ENCODE results near the gene KCNK16.

KCNK16 gene

DNA sequence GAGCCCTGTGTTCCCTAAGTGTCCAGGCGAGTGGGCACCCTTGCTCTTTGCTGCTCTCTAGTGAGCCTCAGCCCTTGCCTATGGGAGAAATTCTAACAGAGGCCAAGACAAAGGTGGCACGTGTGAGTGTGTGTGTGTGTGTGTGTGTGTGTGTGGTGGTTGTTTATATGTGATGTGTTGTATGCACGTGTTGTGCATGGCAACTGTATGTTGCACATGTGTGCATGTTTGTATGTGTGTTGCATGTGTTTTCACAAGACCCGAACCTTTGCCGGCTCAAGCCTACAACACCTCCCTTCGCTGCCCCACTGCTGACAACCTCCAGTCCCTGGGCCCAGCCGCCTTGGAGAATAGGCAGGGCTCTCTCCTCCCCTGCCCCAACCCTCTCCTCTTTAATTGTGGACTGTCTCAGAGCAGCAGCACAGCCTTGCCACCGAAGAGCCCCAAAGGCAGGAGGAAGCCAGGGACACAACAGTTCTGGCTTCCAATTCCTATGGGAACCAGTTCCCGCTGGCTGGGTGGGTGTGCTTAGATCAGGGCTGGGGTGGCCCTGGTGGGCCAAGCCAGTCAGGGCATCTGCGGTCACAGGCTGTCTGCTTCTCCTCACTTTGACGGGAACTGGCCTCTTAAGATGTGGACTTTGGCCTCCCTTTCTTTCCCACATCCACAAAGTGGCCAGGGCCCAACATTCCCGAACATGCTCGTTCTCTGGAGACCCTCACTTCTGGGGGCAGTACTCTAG is 2.7 kb downstream of the KCNK16 start:
- Histone ChIP-seq H3K27me3 (ENCODE audit: insufficient read depth, low read depth) (no peaks in the 10 kb centered on the region), H3K27ac (no peak overlapping the region), H3K36me3 (ENCODE audit: insufficient read depth) (no peaks in the 10 kb centered on the region), H4K20me1 (ENCODE audit: insufficient read depth) (no peaks in the 10 kb centered on the region), H3K4me1 (ENCODE audit: low read depth, poor library complexity, severe bottlenecking) (no peaks in the 10 kb centered on the region), H3K9ac (no peak overlapping the region), H3K4me3 (IDR thresholded peaks at IDR 0.05; ENCODE audit: insufficient read depth, low read depth, low read length) (no peak overlapping the region), H2AFZ (ENCODE audit: low read depth) (no peak overlapping the region), H3K4me2 (no peak overlapping the region), H3K79me2 (ENCODE audit: insufficient read depth, low read depth) (no peaks in the 10 kb centered on the region)
- TF ChIP-seq, protein P1, sequence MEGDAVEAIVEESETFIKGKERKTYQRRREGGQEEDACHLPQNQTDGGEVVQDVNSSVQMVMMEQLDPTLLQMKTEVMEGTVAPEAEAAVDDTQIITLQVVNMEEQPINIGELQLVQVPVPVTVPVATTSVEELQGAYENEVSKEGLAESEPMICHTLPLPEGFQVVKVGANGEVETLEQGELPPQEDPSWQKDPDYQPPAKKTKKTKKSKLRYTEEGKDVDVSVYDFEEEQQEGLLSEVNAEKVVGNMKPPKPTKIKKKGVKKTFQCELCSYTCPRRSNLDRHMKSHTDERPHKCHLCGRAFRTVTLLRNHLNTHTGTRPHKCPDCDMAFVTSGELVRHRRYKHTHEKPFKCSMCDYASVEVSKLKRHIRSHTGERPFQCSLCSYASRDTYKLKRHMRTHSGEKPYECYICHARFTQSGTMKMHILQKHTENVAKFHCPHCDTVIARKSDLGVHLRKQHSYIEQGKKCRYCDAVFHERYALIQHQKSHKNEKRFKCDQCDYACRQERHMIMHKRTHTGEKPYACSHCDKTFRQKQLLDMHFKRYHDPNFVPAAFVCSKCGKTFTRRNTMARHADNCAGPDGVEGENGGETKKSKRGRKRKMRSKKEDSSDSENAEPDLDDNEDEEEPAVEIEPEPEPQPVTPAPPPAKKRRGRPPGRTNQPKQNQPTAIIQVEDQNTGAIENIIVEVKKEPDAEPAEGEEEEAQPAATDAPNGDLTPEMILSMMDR (conservative IDR thresholded peaks at IDR 0.05; ENCODE audit: low read depth, low read length): no peak

DNA sequence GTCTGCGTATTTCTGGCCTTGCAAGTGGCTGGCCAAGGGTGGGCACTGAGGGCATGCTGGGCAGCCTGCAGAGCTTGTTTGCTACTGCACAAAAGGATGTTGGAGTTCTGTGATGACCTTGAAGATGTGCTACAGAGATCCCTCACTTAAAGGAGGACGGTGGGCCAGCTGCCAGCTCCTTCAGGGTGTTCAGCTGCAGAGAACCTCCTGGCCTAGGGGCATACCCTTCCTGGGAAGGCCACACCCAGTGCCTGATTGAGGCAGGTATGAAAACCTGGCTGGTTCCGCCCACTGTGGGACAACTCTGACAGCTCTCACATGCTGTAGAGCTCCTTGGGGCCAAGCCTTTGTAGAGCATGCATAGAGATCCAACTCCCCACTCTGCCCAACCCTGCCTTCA is 5.2 kb downstream of the KCNK16 start:
- TF ChIP-seq, protein P1 (conservative IDR thresholded peaks at IDR 0.05; ENCODE audit: low read depth, low read length): no peak
- H3K4me2 ChIP-seq: no peak overlapping the region
- H3K79me2 ChIP-seq (ENCODE audit: insufficient read depth, low read depth): no peaks in the 10 kb centered on the region
- no peak overlapping the region for H3K27ac ChIP-seq
- no peak overlapping the region for H3K9ac ChIP-seq
- no peaks in the 10 kb centered on the region for H3K27me3 ChIP-seq (ENCODE audit: insufficient read depth, low read depth)
- no peak overlapping the region for H2AFZ ChIP-seq (ENCODE audit: low read depth)
- H3K4me1 ChIP-seq (ENCODE audit: low read depth, poor library complexity, severe bottlenecking): no peaks in the 10 kb centered on the region
- H3K36me3 ChIP-seq (ENCODE audit: insufficient read depth): no peaks in the 10 kb centered on the region
- H3K4me3 ChIP-seq (IDR thresholded peaks at IDR 0.05; ENCODE audit: insufficient read depth, low read depth, low read length): no peak overlapping the region
- H4K20me1 ChIP-seq (ENCODE audit: insufficient read depth): no peaks in the 10 kb centered on the region

DNA sequence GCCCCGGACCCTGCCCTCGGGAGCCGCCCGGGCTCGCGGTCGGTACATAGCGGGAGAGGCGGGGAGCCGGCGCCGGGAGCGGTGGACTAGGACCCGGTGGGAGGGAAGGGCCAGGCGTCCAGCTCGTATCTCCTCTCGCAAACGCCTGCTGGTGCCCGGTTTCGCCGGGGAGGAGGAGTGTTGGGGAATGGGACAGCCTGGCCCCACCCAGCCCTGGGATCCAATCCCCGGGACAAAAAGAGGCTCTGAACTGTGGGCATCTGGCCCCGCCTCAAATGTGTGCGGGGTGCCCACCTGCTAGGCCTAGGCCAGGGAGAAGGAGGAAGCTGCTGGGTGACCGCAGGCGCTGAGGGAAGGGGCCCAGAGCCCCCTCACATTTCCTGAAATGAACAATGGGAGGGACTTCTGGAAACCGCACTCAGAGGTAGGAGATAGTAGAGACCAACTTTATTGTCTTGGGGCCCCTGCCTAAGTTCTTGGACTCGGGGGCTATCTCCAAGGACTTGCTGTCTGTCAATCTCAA is 8.2 kb downstream of the KCNK16 start, which contains the start of gene KCNK17:
KCNK17 (minus strand) TSS at position 147 of the 523 bp plus-strand sequence; CDS start at position 48, 99 bp downstream.
- no peaks in the 10 kb centered on the region for H3K27me3 ChIP-seq (ENCODE audit: insufficient read depth, low read depth)
- TF ChIP-seq, protein P1 (conservative IDR thresholded peaks at IDR 0.05; ENCODE audit: low read depth, low read length): no peak
- no peaks in the 10 kb centered on the region for H4K20me1 ChIP-seq (ENCODE audit: insufficient read depth)
- no peak within 1 kb of the TSS for H3K4me2 ChIP-seq
- no peak within 1 kb of the TSS for H3K9ac ChIP-seq
- H2AFZ ChIP-seq (ENCODE audit: low read depth): no peak within 1 kb of the TSS
- H3K4me1 ChIP-seq (ENCODE audit: low read depth, poor library complexity, severe bottlenecking): no peaks in the 10 kb centered on the region
- no peaks in the 10 kb centered on the region for H3K79me2 ChIP-seq (ENCODE audit: insufficient read depth, low read depth)
- no peak within 1 kb of the TSS for H3K27ac ChIP-seq
- no peak within 1 kb of the TSS for H3K4me3 ChIP-seq (IDR thresholded peaks at IDR 0.05; ENCODE audit: insufficient read depth, low read depth, low read length)
- H3K36me3 ChIP-seq (ENCODE audit: insufficient read depth): no peaks in the 10 kb centered on the region

DNA sequence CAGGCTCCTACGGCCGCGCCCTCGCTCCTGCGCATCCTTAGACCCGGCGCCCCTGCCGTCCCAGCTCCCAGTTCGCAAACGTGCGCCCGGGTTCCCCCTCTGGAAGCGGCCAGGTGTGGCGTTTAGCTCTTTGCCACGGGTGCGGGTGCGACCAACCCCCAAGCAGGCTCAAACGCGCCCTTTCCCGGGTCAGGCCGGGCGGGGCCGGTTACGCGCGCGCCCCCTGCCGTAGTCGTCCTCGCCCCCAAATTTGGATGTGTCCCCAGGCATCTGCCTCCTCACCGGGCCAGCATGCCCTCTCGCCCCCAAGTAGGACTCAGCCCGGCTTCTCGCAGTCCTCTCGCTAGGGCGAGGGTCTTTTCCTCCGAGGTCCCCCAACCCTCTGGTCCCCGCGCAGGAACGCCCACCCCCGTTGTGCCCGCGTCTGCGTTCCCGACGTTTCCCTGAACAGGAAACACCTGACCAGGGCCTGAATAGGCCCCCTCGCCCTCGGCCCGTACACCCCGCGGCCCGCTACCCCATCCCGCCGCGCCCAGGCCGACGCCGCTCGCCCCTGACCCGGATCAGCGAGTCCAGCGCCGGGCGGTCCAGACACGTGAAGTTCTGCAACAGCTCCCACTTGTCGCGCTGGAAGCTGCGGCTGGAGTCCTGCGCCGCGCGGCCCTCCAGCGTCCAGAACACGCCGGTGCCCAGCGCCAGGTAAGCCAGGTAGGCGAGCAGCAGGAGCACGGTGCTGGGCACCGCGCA is 8.8 kb downstream of the KCNK16 start:
- no peaks in the 10 kb centered on the region for H3K79me2 ChIP-seq (ENCODE audit: insufficient read depth, low read depth)
- no peak overlapping the region for H3K4me2 ChIP-seq
- H4K20me1 ChIP-seq (ENCODE audit: insufficient read depth): no peaks in the 10 kb centered on the region
- H3K9ac ChIP-seq: no peak overlapping the region
- no peak overlapping the region for H2AFZ ChIP-seq (ENCODE audit: low read depth)
- no peak overlapping the region for H3K27ac ChIP-seq
- no peak overlapping the region for H3K4me3 ChIP-seq (IDR thresholded peaks at IDR 0.05; ENCODE audit: insufficient read depth, low read depth, low read length)
- TF ChIP-seq, protein P1 (conservative IDR thresholded peaks at IDR 0.05; ENCODE audit: low read depth, low read length): no peak
- H3K4me1 ChIP-seq (ENCODE audit: low read depth, poor library complexity, severe bottlenecking): no peaks in the 10 kb centered on the region
- no peaks in the 10 kb centered on the region for H3K36me3 ChIP-seq (ENCODE audit: insufficient read depth)
- H3K27me3 ChIP-seq (ENCODE audit: insufficient read depth, low read depth): no peaks in the 10 kb centered on the region

All from KMS-11 (cell line).